ENCODE measurements around the gene STKLD1. TPM values are rescaled to one million over a fixed set of nuclear protein-coding genes. Genes with fewer than 3 reads are reported as not detected.
A peak's percentile ranks its signal among the peaks of the same experiment; 100 is the strongest.

The STKLD1 gene
- total RNA-seq, 1 donor = 2.6 TPM

DNA sequence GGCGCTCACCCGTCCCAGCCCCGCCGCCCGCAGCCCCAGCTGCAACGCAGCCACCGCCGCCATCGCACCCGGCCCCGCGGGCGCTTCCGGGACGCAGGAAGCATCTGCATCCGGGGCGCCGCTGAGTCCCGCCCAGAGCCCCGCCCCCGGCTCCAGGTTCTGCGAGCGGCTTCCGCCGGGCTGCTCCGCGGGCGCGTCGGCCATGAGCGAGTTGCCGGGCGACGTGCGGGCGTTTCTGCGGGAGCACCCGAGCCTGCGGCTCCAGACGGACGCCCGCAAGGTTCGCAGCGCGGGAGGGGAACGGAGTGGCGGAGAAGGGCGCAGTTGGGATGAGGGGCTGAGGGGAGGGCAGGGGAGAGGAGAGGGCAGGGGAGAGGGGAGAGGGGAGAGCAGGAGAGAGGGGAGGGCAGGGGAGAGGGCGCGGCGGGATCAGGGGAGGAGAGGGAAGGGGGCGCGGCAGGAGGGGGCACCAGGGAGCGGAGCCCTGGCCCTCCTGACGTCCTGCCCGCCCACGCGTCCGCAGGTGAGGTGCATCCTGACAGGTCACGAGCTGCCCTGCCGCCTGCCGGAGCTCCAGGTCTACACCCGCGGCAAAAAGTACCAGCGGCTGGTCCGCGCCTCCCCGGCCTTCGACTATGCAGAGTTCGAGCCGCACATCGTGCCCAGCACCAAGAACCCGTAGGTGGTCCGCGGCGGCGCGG lies 19.6 kb upstream of the STKLD1 start, which contains the start of the genes SURF1 and SURF2:
Gene SURF1, minus strand, starts transcription at position 97 of the 701 bp plus-strand sequence. Its CDS starts 34 bp downstream, at position 63.
Gene SURF2, plus strand, starts transcription at position 160 of the 701 bp plus-strand sequence. Its CDS starts 43 bp downstream, at position 203.
- H3K4me3 ChIP-seq (ENCODE audit: low read depth, low read length) = peak within 1 kb of the TSS; percentile 90
- peak; percentile 79 for DNase-seq (ENCODE audit: low read depth)
- TF ChIP-seq, protein P1, sequence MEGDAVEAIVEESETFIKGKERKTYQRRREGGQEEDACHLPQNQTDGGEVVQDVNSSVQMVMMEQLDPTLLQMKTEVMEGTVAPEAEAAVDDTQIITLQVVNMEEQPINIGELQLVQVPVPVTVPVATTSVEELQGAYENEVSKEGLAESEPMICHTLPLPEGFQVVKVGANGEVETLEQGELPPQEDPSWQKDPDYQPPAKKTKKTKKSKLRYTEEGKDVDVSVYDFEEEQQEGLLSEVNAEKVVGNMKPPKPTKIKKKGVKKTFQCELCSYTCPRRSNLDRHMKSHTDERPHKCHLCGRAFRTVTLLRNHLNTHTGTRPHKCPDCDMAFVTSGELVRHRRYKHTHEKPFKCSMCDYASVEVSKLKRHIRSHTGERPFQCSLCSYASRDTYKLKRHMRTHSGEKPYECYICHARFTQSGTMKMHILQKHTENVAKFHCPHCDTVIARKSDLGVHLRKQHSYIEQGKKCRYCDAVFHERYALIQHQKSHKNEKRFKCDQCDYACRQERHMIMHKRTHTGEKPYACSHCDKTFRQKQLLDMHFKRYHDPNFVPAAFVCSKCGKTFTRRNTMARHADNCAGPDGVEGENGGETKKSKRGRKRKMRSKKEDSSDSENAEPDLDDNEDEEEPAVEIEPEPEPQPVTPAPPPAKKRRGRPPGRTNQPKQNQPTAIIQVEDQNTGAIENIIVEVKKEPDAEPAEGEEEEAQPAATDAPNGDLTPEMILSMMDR (IDR thresholded peaks at IDR 0.05; ENCODE audit: insufficient read depth, low read depth, low read length) = no peak

DNA sequence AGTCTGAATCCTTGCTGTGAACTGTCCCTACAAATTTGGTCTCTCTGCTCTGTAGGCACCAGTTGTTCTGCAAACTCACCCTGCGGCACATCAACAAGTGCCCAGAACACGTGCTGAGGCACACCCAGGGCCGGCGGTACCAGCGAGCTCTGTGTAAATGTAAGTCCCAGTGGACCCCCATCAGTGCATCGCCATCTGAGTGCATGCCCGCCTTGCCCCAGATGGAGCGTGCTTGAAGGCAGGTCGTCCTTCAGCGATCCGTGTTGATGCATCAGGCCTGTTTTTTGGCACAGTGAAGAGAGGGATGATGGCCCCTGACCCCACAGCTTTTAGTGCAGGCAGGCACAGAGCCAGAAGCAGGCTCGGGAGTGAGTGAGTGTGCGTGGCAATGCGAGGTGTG lies 18.5 kb upstream of the STKLD1 start:
- DNase-seq (ENCODE audit: low read depth) = no peak
- H3K4me3 ChIP-seq (ENCODE audit: low read depth, low read length) = no peak overlapping the region
- TF ChIP-seq, protein P1 (IDR thresholded peaks at IDR 0.05; ENCODE audit: insufficient read depth, low read depth, low read length) = no peak

DNA sequence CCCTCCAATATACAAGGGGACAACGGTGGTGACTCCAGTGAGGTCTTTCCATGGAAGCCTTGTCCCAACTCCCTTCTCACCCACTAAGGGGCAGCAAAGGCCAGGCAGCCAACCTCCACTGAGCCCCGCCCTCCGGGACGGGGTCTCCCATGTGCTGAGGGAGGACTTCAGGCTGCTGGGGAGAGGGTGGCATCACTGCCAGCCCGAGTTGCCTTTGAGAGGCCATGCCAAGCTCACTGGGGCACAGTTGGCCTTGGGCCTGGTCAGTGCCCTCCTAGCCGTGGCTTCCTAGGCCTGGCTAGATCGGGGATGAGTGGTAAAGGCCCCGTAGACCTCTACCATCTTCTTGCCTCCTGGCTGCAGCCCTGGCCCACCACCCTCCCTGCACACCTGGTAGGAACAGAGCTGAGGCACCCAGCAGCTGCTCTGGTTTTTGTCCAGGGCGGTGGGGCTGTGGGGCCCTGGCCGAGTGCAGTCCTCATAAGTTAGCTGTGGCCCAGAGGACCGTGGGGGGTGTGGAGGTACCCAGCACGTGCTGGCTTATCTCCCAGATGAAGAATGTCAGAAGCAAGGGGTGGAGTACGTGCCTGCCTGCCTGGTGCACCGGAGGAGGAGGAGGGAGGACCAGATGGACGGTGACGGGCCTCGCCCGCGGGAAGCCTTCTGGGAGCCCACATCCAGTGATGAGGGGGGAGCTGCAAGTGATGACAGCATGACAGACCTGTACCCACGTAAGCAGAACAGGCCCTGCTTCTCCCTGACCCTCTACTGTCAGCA lies 16.6 kb upstream of the STKLD1 start:
- DNase-seq (ENCODE audit: low read depth) = no peak
- TF ChIP-seq, protein P1 (IDR thresholded peaks at IDR 0.05; ENCODE audit: insufficient read depth, low read depth, low read length) = peak; percentile 40
- no peak overlapping the region for H3K4me3 ChIP-seq (ENCODE audit: low read depth, low read length)

GRCh38 chr9:133360400-133361393 lies 15.5 kb upstream of the STKLD1 start:
- TF ChIP-seq, protein P1 (IDR thresholded peaks at IDR 0.05; ENCODE audit: insufficient read depth, low read depth, low read length) = no peak
- DNase-seq (ENCODE audit: low read depth) = peak; percentile 39
- no peak overlapping the region for H3K4me3 ChIP-seq (ENCODE audit: low read depth, low read length)

- H3K4me3 ChIP-seq (ENCODE audit: low read depth, low read length) = no peak overlapping the region
- no peak for DNase-seq (ENCODE audit: low read depth)
- TF ChIP-seq, protein P1 (IDR thresholded peaks at IDR 0.05; ENCODE audit: insufficient read depth, low read depth, low read length) = no peak
Observed at GRCh38 chr9:133361507-133362092, 14.6 kb upstream of the STKLD1 start.

All from fibroblast of villous mesenchyme (primary cell).